Mammary epithelial cell (primary cell): ENCODE results near the gene LMBR1.

ENCODE experiments used
- CTCF ChIP-seq, 2 donors: IDR thresholded peaks in 1 of 2; conservative IDR thresholded peaks in 1 of 2; 2 replicates each; pipeline ENCODE4 v1.5.1; 2011 to 2012; ENCODE audit warnings: inconsistent platforms in 2 of 2, low read length in 2 of 2, mild to moderate bottlenecking in 2 of 2, control low read depth in 1 of 2, low read depth in 1 of 2; ENCODE audit not compliant: insufficient read depth in 1 of 2; ENCODE audit errors: extremely low read depth in 1 of 2
- EZH2 ChIP-seq: IDR thresholded peaks from 2 replicates; pipeline ENCODE4 v1.6.1; 2012; ENCODE audit warnings: low read length, inconsistent platforms, borderline replicate concordance

GRCh38 chr7:156768698-156769472, 124.1 kb downstream of the LMBR1 start:
- no peak for TF ChIP-seq CTCF (conservative IDR thresholded peaks at IDR 0.05 in 1 of 2, IDR thresholded peaks at IDR 0.05 in 1 of 2; ENCODE audit: extremely low read depth in 1 of 2, insufficient read depth in 1 of 2, low read depth in 1 of 2, low read length in 2 of 2)
- TF ChIP-seq EZH2: no peak
